ENCODE data around the gene CLBA1. TPM values are rescaled to one million over a fixed set of nuclear protein-coding genes. Genes with fewer than 3 reads are reported as not detected.

Gene CLBA1
- total RNA-seq, 1 donor from 2014 or later = 8.5 TPM

GRCh38 chr14:104989951-104990303 lies 4.3 kb downstream of the CLBA1 start:
- no peak overlapping the region for H3K4me2 ChIP-seq
- H3F3A ChIP-seq (ENCODE audit: low read depth) = no peaks in the 10 kb centered on the region
- H3K36me3 ChIP-seq = no peaks in the 10 kb centered on the region
- H3K79me2 ChIP-seq (ENCODE audit: low read depth) = no peaks in the 10 kb centered on the region
- H4K20me1 ChIP-seq (ENCODE audit: low read depth) = peaks cover 7% of the 10 kb centered on the region
- TF ChIP-seq EZH2phosphoT487 (IDR thresholded peaks at IDR 0.05) = no peak
- TF ChIP-seq, protein P1, sequence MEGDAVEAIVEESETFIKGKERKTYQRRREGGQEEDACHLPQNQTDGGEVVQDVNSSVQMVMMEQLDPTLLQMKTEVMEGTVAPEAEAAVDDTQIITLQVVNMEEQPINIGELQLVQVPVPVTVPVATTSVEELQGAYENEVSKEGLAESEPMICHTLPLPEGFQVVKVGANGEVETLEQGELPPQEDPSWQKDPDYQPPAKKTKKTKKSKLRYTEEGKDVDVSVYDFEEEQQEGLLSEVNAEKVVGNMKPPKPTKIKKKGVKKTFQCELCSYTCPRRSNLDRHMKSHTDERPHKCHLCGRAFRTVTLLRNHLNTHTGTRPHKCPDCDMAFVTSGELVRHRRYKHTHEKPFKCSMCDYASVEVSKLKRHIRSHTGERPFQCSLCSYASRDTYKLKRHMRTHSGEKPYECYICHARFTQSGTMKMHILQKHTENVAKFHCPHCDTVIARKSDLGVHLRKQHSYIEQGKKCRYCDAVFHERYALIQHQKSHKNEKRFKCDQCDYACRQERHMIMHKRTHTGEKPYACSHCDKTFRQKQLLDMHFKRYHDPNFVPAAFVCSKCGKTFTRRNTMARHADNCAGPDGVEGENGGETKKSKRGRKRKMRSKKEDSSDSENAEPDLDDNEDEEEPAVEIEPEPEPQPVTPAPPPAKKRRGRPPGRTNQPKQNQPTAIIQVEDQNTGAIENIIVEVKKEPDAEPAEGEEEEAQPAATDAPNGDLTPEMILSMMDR (IDR thresholded peaks at IDR 0.05) = no peak
- TF ChIP-seq EZH2 (IDR thresholded peaks at IDR 0.05) = no peak
- Mint-ChIP-seq H3K9me3 (peaks cover 2% of the 10 kb centered on the region), H3K27me3 (ENCODE audit: insufficient read depth, low read depth) (peaks cover 4% of the 10 kb centered on the region), H3K4me1 (peaks cover 9% of the 10 kb centered on the region), H3K36me3 (peaks cover 15% of the 10 kb centered on the region), H3K4me3 (no peak overlapping the region), H3K27ac (no peak overlapping the region)
- no peak overlapping the region for H2AFZ ChIP-seq (replicated peaks)
- H3K9ac ChIP-seq = no peak overlapping the region
- H3K27ac ChIP-seq = no peak overlapping the region
- H3K27me3 ChIP-seq = no peaks in the 10 kb centered on the region
- no peaks in the 10 kb centered on the region for H3K4me1 ChIP-seq
- H3K9me3 ChIP-seq (ENCODE audit: low read depth) = no peaks in the 10 kb centered on the region
- no peak overlapping the region for H3K4me3 ChIP-seq
- no peak for DNase-seq (ENCODE audit: low spot score)

DNA sequence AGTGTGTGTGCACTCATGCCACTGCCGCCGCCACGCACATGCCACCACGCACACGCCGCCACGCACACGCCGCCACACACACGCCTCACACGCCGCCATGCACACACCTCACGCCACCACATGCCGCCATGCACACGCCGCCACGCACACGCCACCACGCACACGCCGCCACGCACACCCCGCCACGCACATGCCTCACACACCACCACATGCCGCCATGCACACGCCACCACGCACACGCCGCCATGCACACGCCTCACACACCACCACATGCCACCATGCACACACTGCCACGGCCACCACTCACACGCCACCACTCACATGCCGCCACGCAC lies 6.3 kb downstream of the CLBA1 start:
- Histone ChIP-seq H3F3A (ENCODE audit: low read depth) (no peaks in the 10 kb centered on the region), H2AFZ (replicated peaks) (no peak overlapping the region), H3K9ac (no peak overlapping the region), H3K27me3 (no peaks in the 10 kb centered on the region), H3K36me3 (no peaks in the 10 kb centered on the region), H3K9me3 (ENCODE audit: low read depth) (no peaks in the 10 kb centered on the region), H4K20me1 (ENCODE audit: low read depth) (no peaks in the 10 kb centered on the region), H3K79me2 (ENCODE audit: low read depth) (no peaks in the 10 kb centered on the region), H3K4me3 (no peak overlapping the region), H3K4me1 (no peaks in the 10 kb centered on the region), H3K27ac (no peak overlapping the region), H3K4me2 (no peak overlapping the region)
- TF ChIP-seq, protein P1 (IDR thresholded peaks at IDR 0.05) = no peak
- no peak for TF ChIP-seq EZH2 (IDR thresholded peaks at IDR 0.05)
- TF ChIP-seq EZH2phosphoT487 (IDR thresholded peaks at IDR 0.05) = no peak
- DNase-seq (ENCODE audit: low spot score) = no peak
- H3K9me3 Mint-ChIP-seq = peaks cover 2% of the 10 kb centered on the region
- H3K4me3 Mint-ChIP-seq = no peak overlapping the region
- no peak overlapping the region for H3K27ac Mint-ChIP-seq
- H3K36me3 Mint-ChIP-seq = peaks cover 15% of the 10 kb centered on the region
- H3K4me1 Mint-ChIP-seq = peaks cover 3% of the 10 kb centered on the region
- H3K27me3 Mint-ChIP-seq (ENCODE audit: insufficient read depth, low read depth) = peaks cover 4% of the 10 kb centered on the region

GRCh38 chr14:104992501-104992900 lies 6.9 kb downstream of the CLBA1 start:
- no peak overlapping the region for H2AFZ ChIP-seq (replicated peaks)
- peaks cover 2% of the 10 kb centered on the region for H3K9me3 Mint-ChIP-seq
- no peak overlapping the region for H3K4me3 ChIP-seq
- H3K36me3 Mint-ChIP-seq = peaks cover 19% of the 10 kb centered on the region
- H3K79me2 ChIP-seq (ENCODE audit: low read depth) = no peaks in the 10 kb centered on the region
- H3K27me3 Mint-ChIP-seq (ENCODE audit: insufficient read depth, low read depth) = peaks cover 4% of the 10 kb centered on the region
- no peak overlapping the region for H3K4me2 ChIP-seq
- H3K36me3 ChIP-seq = no peaks in the 10 kb centered on the region
- no peak overlapping the region for H3K27ac Mint-ChIP-seq
- no peaks in the 10 kb centered on the region for H4K20me1 ChIP-seq (ENCODE audit: low read depth)
- no peak overlapping the region for H3K4me3 Mint-ChIP-seq
- TF ChIP-seq EZH2 (IDR thresholded peaks at IDR 0.05) (no peak), EZH2phosphoT487 (IDR thresholded peaks at IDR 0.05) (no peak)
- TF ChIP-seq, protein P1 (IDR thresholded peaks at IDR 0.05) = no peak
- no peaks in the 10 kb centered on the region for H3K4me1 Mint-ChIP-seq
- H3F3A ChIP-seq (ENCODE audit: low read depth) = no peaks in the 10 kb centered on the region
- no peak overlapping the region for H3K27ac ChIP-seq
- H3K27me3 ChIP-seq = no peaks in the 10 kb centered on the region
- DNase-seq (ENCODE audit: low spot score) = no peak
- H3K4me1 ChIP-seq = no peaks in the 10 kb centered on the region
- no peak overlapping the region for H3K9ac ChIP-seq
- no peaks in the 10 kb centered on the region for H3K9me3 ChIP-seq (ENCODE audit: low read depth)

GRCh38 chr14:104993306-104993705 lies 7.7 kb downstream of the CLBA1 start:
- no peaks in the 10 kb centered on the region for H3F3A ChIP-seq (ENCODE audit: low read depth)
- Mint-ChIP-seq H3K4me1 (no peaks in the 10 kb centered on the region), H3K9me3 (peaks cover 2% of the 10 kb centered on the region), H3K27me3 (ENCODE audit: insufficient read depth, low read depth) (peaks cover 4% of the 10 kb centered on the region), H3K36me3 (peaks cover 19% of the 10 kb centered on the region), H3K4me3 (no peak overlapping the region), H3K27ac (no peak overlapping the region)
- DNase-seq (ENCODE audit: low spot score) = no peak
- no peak overlapping the region for H3K4me3 ChIP-seq
- H3K27me3 ChIP-seq = no peaks in the 10 kb centered on the region
- no peak overlapping the region for H2AFZ ChIP-seq (replicated peaks)
- no peaks in the 10 kb centered on the region for H3K36me3 ChIP-seq
- no peaks in the 10 kb centered on the region for H3K4me1 ChIP-seq
- H3K9me3 ChIP-seq (ENCODE audit: low read depth) = no peaks in the 10 kb centered on the region
- H3K4me2 ChIP-seq = no peak overlapping the region
- H3K79me2 ChIP-seq (ENCODE audit: low read depth) = no peaks in the 10 kb centered on the region
- no peaks in the 10 kb centered on the region for H4K20me1 ChIP-seq (ENCODE audit: low read depth)
- H3K9ac ChIP-seq = no peak overlapping the region
- no peak overlapping the region for H3K27ac ChIP-seq
- TF ChIP-seq EZH2phosphoT487 (IDR thresholded peaks at IDR 0.05) (no peak), EZH2 (IDR thresholded peaks at IDR 0.05) (no peak)
- TF ChIP-seq, protein P1 (IDR thresholded peaks at IDR 0.05) = no peak
